RCC 7860 (cell line): Measurements from ENCODE around the gene GRK5.
A peak's percentile ranks its signal among the peaks of the same experiment; 100 is the strongest.
"Not testable (repeated sequence)": the region's sequence is repeated elsewhere in the genome, so short reads cannot be mapped to it uniquely, and the experiment has no call there.

Source experiments
- DNase-seq: peaks from one replicate; pipeline ENCODE4 v3.0.0-alpha.2; 2015; ENCODE audit warnings: low spot score
- FAIRE-seq: peaks from 2 replicates; lab custom pipeline; 2012; peaks lifted over from hg19 to GRCh38; lab: Jason Lieb, UNC

Gene GRK5

DNA sequence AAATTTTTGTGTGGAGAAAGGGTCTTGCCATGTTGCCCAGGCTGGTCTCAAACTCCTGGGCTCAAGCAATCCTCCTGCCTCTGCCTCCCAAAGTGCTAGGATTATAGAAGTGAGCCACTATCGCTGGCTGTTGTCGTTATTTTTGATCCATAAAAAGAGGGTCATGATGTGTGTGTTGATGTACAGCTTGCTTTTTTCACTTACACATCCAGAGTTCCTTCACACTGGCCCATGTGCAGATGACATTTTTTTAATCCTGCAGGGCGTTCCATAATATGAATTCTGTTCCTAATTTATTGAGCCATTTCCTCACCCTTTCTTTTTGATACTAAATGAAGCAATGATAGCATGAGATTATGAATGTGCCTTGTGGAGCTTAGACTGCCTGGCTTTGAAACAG, 40.8 kb downstream of the GRK5 start:
- DNase-seq, result no peak
- FAIRE-seq, result no peak

DNA sequence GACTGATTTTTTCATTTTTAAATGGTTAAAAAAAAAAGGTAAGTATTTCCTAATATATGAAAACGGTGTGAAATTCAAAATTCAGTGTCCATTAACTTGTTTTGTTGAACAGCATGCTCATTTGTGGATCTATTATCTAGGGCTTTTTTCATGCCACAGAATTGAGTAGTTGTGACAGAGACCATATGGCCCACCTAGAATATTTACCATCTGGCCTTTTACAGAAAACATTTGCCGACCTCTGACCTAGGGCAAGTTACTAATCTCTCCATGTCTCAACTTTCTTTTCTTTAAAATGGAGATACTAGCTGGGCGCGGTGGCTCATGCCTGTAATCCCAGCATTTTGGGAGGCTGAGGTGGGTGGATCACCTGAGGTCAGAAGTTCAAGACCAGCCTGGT, 41.3 kb downstream of the GRK5 start:
- DNase-seq (no peak), FAIRE-seq (no peak)

DNA sequence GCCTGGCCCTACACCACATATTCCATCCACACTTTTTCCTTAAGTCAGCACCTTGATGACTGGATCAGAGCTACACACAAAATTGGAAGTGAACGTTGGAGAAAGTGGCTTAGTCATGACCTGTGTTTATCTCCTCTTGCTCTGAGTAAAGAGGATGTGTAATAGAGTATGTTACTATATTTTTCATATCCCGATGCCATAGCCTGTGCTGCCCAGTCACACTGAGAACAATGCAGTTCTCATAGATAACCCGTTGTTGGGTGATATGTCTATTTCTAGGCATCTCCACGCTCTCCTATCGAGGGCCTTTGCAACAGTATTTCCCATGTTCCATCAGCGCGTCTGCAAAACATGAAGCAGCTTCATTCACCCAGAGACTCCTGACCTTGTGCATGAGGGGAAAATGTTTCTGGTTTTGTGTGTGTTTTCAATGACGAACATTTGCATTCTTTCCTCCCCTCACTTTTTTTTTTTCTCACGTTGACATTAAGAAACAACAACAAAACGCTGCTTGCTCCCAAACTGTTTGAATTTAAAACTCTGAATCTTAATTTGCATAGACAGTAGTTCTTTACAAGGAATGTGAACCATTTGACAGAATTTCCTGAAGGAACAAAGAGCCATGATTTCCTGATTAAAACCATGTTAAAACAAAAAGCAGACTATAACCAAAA, 43.4 kb downstream of the GRK5 start:
- FAIRE-seq (peak; percentile 59), DNase-seq (peak; percentile 88)

DNA sequence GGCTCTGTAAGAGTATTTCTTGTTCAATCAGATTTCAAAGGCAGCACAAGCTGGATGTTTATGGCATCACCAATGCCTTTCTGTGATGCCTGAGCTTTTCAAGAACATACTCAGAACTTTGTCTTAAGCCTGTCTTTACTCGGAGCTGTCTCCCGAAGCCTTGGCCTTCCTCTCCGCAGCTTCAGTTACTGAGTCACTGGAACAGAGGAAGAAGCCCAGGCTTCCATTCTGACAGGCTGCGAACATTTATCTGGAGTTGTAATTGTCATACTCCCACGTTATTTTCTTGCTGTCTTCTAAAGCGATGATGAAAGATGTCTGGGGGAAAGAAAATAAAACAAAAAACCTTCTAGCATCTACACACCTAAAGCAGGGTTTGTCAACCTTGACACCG, 43.9 kb downstream of the GRK5 start:
- no peak for FAIRE-seq
- no peak for DNase-seq

DNA sequence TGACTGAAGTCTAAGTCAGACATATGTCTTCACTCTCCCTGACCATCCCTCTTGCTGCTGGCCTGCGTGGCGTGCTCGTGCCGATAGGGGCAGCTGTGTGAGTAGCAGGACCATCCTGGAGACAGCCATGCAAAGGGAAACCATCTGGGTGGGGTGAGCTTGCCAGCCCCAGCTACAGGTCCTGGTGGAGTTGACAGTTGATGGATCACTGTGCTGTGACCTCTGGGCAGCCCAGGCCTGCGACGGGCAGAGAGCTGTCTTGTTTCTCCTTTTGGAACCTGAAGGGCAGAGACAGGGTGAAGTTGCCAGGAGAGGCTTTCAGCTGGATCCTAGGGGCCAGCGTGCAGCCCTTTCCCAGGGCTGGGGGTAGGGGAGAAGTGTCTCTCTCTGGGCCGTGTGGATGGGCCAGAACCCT, 44.7 kb downstream of the GRK5 start:
- FAIRE-seq, result no peak
- DNase-seq, result no peak

DNA sequence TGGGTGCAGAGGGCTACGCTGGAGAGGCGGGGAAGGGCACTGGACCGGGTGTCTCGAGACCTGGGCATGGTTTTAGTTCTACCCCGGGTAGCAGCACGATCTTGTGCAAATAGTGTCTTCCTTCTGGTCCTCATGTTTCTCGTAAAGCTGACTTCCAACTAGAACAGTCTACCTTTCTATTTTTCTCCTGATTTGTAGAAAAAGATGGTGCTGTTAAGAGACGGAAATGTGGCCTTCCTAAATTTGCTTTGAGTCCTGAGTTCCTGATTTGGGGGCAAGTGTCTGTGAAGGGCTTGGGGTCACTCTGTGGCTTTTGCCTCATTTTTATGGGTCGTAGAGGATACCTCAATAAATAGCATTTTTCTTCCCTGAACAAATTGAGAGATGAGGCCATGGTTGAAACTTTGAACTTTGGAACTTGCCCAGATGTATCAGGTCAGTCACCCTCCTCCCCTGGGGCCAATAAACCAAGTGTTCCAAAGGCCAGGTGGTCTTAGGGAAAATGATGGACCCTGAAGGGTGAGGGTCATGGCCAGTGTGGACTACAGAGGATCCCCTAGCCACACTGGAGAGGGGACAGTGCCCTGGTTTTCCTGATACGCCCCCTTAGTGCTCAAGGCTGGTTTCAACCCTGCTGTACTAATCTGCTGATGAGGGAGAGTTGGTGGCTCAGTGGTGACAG, 45.2 kb downstream of the GRK5 start:
- FAIRE-seq, result no peak

DNA sequence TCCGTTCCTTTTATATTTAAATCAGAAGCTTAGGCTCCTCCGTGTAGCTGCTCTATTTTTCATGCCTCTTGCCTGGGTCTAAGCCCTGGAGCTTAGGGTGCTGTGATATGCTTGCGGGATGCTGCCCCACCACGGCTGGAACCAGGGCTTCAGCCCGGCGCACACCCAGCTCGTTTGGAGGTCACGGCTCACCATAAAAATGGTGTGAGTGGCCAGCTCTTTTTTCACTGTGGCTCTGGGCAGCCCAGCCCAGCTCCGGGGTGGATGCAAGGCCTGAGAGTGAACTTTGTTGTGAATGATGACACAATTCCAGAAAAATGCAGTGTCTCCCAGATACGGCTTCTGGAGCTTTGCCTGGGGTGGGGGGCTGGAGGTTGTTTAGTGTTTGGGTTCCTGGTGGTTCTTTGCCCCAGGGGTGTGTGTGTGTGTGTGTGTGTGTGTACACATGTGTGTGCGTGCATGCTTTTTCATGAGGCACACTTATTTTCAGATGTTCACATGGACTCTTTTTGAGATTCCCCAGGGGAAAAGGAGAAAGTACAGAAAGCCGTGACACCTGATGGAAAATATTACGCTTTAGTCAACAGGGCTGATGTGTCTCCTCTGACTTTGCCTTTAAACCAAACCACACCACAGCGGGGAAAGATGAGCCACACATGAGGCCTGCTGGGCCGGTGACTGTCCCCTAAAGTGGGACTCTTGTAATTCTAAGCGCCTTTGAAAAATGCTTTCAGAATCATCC, 46.2 kb downstream of the GRK5 start:
- FAIRE-seq, result peak; percentile 83
- DNase-seq, result peak; percentile 89

More for the DNA sequence above, 45.2 kb downstream of the GRK5 start:
- no peak for DNase-seq

DNA sequence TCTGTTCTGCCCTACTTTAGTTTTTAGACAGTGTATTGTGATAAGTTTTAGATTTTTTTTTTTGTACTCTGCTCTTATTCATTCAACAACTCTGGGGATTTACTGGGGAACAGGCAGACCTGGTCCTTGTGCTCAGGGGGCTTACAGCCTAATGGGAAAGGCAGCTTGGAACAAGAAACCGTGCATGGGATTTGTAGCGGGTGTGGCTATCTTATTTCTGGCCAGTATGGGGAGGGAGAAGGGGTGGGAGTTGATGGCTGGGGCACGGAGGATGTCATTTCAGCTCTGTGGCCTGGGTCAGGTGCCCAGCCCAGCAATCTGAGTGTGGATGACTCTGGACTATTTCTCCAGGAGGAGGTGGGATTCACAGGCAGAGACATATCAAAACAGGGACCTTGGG, 47.0 kb downstream of the GRK5 start:
- DNase-seq (no peak), FAIRE-seq (no peak)

DNA sequence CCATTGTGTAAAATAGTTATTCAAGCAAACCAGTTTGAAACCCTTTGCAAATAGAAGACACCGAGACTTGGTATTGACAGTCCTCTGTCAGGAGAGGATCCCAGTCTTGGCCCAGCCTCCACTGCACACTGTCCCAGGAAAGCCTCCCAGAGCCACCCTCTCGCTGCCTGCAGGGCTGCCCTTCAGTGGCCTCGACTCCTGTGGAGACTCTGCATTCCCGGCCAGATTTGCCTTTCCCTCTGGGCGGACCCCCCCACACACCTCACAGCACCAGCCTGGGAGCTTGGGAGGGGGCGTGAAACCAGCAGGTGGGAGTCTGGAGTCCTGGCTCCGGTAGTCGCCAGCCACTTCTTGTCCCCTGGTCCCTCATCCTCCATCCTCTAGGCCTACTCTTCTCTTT, 48.7 kb downstream of the GRK5 start:
- no peak for DNase-seq
- FAIRE-seq, result no peak

DNA sequence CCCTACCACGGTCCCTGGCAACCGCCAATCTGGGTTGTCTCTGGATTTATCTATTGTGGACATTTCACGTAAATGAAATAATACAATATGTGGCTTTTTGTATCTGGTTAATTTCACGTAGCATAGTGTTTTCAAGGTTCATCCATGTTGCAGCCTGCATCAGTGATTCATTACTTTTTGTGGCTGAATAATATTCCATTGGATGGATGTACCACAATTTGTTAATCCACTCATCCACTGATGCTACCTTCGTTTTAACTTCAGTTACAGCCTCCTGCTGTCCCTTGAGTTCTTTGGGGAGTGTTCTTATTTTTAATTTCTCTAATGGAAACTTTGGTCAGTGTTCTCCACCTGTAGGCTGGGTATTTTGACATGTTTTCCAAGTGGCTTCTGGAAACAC, 49.5 kb downstream of the GRK5 start:
- DNase-seq, result no peak
- FAIRE-seq, result no peak

DNA sequence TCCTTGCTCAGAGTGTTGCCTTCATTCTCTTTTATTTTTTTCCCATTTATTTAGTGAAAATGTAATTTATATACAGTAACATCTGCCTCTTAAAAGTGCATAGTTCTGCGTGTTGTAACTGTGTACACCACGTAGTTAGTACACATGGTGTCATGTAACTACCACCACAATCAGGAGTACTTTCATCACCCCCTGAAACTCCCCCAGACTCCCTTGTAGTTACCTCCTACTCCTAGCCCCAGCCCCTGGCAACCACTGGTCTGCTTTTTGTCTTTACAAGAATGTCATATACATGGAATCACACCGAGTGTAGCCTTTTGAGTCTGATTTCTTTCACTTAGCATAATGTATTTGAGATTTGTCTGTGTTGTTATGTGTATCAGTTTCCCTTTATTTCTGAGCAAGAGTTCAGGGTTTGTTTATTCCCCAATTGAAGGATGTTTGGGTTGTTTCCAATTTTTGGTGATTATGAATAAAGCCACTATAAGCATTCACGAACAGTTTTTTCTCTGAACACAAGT, 50.6 kb downstream of the GRK5 start:
- DNase-seq (no peak), FAIRE-seq (no peak)

DNA sequence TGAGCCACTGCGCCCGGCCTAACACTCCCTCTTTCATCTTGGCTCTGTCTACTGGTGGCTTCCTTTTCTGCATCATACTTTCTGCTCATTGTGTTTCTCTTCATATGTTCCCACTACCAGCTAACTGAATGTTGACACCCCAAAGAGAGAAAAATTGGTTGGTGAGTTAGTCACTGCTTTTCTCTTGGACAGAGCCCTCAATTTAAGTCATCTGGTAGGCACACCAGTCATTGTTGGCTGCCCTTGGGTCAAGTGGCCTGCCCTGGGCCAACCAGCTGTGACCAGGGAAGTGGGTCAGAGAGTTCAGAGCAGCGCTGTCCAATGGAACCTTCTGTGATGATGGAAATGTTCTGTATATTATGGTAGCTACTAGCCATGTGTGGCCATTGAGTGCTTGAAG, 52.0 kb downstream of the GRK5 start:
- no peak for DNase-seq
- no peak for FAIRE-seq

DNA sequence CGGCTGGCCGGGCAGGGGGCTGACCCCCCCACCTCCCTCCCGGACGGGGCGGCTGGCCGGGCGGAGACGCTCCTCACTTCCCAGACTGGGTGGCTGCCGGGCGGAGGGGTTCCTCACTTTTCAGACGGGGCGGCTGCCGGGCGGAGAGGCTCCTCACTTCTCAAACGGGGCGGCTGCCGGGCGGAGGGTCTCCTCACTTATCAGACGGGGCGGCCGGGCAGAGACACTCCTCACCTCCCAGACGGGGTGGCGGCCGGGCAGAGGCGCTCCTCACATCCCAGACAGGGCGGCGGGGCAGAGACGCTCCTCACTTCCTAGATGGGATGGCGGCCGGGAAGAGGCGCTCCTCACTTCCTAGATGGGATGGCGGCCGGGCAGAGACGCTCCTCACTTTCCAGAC, 53.6 kb downstream of the GRK5 start:
- DNase-seq, FAIRE-seq: not testable (repeated sequence)

DNA sequence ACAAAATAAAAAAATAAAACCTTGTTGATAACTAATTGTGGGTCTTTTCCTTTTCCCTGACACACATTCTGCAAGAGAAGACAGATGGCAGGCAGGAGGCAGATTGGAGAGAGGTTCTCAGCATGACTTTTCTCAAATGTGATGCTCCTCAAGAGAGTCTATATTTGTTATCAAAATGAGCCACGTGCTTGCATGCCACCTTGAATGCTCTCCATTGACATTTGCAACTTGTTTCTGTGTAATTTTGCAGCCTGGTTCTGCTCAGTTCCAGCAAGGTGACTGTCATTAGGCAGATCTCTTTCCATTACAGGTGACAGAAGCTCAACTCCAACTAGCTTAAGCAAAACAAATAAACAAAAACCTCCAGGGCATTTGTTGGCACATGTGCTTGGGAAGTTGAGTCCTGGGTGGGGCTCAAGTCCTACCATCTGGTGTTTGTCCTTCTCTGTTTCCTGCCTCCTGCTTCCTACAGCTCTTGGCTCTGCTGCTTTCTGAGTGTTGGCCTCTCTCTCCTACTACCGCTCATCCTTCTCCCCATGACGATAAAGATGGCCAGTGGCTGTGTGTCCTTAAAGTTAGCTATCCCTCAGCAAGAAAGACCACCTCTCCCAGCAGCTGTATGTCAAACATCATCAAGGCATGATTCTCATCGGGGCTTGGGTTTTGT, 56.7 kb downstream of the GRK5 start:
- no peak for FAIRE-seq
- no peak for DNase-seq

DNA sequence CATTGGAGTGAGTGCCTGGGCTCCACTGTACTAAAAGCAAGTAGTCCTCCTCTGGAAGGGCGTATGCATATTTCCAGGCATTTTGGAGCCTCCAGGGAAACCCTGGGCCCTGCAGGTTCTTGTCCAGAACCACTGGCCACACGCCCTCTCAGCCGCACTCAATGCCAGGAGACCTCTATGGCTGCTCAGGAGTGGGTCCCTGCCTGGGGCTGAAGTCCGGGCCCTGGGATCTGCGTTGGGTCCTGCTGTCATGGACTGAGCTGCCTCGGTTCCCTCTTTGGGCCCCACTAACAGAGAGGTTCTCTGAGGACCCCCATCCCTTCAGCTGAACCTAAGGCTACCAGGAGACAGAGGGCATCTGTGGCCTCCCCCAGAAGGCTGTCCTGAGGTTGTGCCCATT, 58.3 kb downstream of the GRK5 start:
- DNase-seq (no peak), FAIRE-seq (no peak)

DNA sequence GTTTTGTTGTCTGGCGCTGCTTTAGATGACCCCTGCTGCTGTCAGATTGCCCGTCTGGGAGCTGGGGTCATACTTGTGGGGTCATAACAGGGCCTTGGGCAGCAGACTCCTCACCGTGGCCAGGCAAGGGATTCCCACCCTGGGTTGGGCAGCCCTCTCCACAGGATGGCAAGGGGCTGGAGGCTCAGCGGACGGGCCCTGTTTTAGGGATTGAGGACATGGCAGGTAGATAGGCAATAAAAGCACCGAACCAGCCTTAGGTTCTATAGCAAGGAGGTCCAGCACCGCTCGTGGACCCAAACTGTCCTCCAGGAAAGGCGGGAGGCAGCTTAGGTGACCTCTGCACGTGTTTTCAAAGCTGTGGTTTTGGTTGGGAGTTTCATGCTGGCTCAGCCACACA, 60.0 kb downstream of the GRK5 start:
- DNase-seq, result no peak
- FAIRE-seq, result no peak

DNA sequence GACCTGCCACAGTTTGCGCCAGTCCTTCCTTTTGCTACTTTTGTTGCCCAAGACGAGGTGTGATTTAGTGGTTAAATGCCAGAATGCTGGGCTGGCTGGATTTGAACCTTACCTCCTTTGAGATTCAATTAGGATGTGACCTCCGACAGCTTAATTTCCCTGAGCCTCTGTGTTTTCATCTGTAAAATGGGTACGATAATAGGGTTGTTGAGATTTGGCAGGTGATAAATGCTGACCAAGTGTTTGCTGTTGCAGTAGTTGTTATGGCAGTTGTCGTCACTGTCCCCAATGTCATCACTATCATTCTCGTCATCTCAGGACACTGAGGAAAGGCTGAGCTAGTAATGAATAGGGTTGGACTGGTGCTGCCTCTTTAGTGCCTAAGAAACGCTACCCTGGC, 61.1 kb downstream of the GRK5 start:
- no peak for FAIRE-seq

DNA sequence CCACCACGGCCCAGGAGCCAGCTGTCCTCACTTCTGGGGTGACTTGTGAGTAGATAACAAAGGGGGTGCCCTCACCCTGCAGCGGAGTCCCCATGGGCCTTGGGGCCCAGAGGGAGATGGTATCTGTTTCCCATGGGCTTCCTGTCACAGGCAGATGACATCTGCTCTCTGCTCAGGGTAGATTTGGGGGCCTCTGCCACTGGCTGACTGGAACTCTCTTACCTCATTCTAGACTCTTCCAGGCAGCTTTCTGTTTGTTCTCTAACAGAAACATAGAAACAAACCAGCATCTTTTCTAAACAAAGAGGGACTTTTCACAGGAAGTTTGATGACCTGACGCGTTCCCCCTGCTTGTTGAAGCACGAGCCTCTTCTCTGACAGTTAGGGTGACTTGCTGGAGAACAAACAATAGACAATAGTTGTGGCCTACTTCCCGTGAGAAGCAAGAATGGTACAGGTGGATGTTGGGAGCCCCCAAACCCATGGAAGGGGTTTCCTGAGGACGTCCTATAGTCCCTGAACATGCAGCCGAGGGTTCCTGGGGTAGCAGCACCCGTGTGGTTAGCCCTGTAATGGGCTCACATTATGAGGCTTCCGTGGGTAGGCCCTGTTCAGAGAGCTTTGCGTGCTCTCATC, 61.6 kb downstream of the GRK5 start:
- FAIRE-seq (no peak), DNase-seq (no peak)

More for the DNA sequence above, 61.1 kb downstream of the GRK5 start:
- no peak for DNase-seq

DNA sequence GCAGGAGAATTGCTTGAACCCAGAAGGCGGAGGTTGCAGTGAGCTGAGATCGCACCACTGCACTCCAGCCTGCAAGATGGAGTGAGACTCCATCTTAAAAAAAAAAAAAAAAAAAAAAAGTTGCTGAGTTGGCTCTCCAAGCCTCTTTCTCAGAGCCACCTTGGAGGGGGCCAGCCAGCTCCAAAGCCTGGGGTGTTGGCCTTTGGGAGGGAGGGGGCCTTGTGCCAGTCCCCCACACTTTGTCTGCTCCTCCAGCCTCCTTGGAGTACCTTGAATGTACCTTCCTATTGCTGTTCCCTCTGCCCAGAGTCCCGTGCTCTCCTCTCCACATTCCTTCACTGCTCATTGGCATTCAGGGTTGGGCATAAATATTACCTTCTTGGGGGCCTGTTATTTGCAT, 62.4 kb downstream of the GRK5 start:
- no peak for DNase-seq
- no peak for FAIRE-seq

DNA sequence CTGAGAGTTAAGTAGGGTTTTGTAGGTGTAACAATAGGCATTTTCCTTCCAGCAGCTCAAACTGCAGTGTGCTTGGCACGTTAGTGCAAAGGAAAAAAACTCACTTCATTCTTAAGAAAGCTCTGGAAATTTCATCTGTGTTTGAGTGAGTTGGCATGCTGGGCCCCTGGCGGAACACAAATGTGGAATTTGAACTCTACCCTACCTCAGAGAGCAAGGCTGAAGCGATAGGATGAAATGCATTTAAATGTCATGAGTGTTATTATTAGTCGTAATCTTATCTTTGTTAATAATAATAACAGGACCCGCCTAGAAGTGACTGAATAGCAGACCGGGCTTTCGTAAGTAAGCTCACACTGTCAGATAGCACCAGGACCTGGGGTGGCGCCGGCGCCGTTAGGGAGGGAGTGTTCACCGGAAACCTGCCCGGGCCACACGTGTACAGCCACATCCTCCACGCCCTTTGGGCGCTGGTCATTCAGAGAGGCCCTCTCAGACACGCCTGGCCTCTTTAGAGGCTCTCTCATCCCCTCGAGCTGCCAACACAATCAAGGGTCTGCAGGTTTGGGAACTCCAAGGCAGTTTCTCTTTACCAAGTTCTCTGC, 63.5 kb downstream of the GRK5 start:
- FAIRE-seq (no peak), DNase-seq (no peak)
